ENCODE data around the gene SORCS3. TPM values are rescaled to one million over a fixed set of nuclear protein-coding genes. Genes with fewer than 3 reads are reported as not detected.
A peak's percentile ranks its signal among the peaks of the same experiment; 100 is the strongest.

SORCS3 gene
- total and polyA plus RNA-seq, 4 donors, result 0.29 TPM; not detected in 3

DNA sequence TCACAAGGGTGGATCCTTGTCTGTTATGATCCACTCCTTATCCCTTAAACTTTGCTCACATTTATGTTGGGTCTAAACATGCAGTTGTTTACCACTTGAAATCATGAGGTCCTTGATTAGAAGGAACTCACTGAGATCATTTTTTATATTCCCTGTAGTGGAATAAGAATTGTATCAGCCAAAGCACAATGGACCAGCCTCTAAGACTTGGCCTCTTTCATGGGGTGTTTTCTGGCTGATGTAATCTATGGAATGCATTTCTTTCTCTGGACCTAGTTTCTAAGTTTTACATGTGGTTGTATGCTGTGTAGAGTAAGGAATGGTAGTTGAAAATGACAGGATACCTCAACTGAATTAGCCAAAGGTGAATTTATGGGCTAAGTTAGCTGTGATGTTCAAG is 376.6 kb downstream of the SORCS3 start:
- H3K27me3 ChIP-seq (ENCODE audit: control insufficient read depth in 1 of 2, insufficient read depth in 2 of 2, low read length in 1 of 2), result no peaks in the 10 kb centered on the region
- no peak overlapping the region for H3K27ac ChIP-seq (ENCODE audit: low read depth in 1 of 2, low read length in 2 of 2)
- no peak for ATAC-seq (ENCODE audit: low FRiP score)
- H3K4me1 ChIP-seq (ENCODE audit: control insufficient read depth in 1 of 2, insufficient read depth in 2 of 2, low read length in 2 of 2), result no peaks in the 10 kb centered on the region
- no peaks in the 10 kb centered on the region for H3K9me3 ChIP-seq (ENCODE audit: control insufficient read depth, low read length)
- no peak overlapping the region for H3K4me3 ChIP-seq (ENCODE audit: low read length in 2 of 2)
- no peaks in the 10 kb centered on the region for H3K36me3 ChIP-seq (ENCODE audit: control insufficient read depth in 1 of 2, insufficient read depth in 2 of 2, low read length in 1 of 2)
- intact Hi-C loops (cut with DNase I), result no loop called here
- no peak for DNase-seq

DNA sequence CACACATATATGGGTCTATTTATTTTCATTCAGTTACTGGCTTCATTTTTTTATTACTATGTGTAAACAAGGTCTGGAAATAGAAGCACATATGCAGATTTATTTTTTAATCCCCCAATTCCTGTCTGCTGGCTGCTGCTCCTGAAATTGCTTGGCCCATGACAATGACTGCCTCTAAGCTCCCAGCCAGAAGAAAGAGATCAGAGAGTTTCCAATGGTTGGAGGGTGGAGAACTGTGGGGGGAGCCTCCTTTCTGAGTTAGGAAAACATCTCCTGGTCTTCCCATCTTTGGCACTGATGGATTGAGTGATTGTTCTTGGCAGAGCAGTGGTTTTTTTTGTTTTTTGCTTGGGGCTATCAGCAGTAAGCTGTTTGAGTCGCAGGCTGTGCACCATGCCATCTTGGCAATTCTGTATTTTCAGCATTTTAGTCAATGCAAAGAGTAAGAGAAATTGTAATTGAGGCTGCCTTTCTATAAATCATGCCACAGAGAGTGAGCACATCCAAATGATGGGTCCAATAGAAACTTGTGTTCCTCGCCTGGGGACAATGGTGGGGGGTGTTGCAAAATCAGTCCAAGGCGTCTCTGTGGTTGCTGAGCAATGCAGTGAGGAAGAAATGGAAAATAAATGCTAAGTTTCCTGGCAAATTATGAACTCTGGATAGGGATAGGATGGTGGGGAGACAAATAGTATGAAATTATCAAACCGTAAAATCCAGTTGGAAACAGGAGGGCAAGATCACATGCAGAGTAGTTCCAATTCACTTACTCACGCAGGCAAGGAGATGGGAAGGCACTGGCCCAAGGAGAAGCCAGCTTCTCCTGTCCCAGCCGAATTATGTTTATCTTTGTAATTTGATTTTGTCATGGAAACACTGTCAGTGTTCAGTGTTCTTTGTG is 382.4 kb downstream of the SORCS3 start:
- H3K27me3 ChIP-seq (ENCODE audit: control insufficient read depth in 1 of 2, insufficient read depth in 2 of 2, low read length in 1 of 2), result peaks cover 0 to 1% of the 10 kb centered on the region in 2 donors
- intact Hi-C loops (cut with DNase I), result no loop called here
- peak; percentile 59 for ATAC-seq (ENCODE audit: low FRiP score)

DNA sequence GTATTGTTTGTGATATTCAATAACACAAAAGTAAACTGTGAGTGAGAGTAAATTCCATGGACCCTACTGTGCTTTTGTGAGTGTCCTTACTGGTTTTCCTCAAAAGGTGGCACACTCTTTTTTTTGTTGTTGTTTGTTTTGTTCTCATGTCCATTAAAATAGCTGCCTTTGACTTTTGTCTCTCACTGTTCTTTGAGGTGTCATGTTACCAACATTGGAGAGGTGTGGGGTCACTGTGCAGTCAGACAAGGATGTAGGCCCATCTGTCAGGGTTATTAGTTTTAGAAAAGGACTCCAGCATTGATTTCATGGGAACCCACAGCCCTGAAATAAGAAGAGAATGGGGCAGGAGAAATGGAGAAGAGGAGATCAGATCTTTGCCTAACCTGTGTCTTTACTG is 383.1 kb downstream of the SORCS3 start:
- Histone ChIP-seq H3K27me3 (ENCODE audit: control insufficient read depth in 1 of 2, insufficient read depth in 2 of 2, low read length in 1 of 2) (peaks cover 0 to 1% of the 10 kb centered on the region in 2 donors), H3K36me3 (ENCODE audit: control insufficient read depth in 1 of 2, insufficient read depth in 2 of 2, low read length in 1 of 2) (no peaks in the 10 kb centered on the region), H3K4me1 (ENCODE audit: control insufficient read depth in 1 of 2, insufficient read depth in 2 of 2, low read length in 2 of 2) (no peaks in the 10 kb centered on the region), H3K4me3 (ENCODE audit: low read length in 2 of 2) (no peak overlapping the region), H3K27ac (ENCODE audit: low read depth in 1 of 2, low read length in 2 of 2) (no peak overlapping the region), H3K9me3 (ENCODE audit: control insufficient read depth, low read length) (no peaks in the 10 kb centered on the region)
- no peak for DNase-seq
- intact Hi-C loops (cut with DNase I), result no loop called here
- ATAC-seq (ENCODE audit: low FRiP score), result no peak

More for the DNA sequence above, 382.4 kb downstream of the SORCS3 start:
- no peaks in the 10 kb centered on the region for H3K4me1 ChIP-seq (ENCODE audit: control insufficient read depth in 1 of 2, insufficient read depth in 2 of 2, low read length in 2 of 2)
- WGBS, 2 donors, result 53 to 60% methylated on average over 6 of the region's 6 CpGs
- no peaks in the 10 kb centered on the region for H3K9me3 ChIP-seq (ENCODE audit: control insufficient read depth, low read length)
- no peak overlapping the region for H3K4me3 ChIP-seq (ENCODE audit: low read length in 2 of 2)
- DNase-seq, result no peak
- no peak overlapping the region for H3K27ac ChIP-seq (ENCODE audit: low read depth in 1 of 2, low read length in 2 of 2)
- no peaks in the 10 kb centered on the region for H3K36me3 ChIP-seq (ENCODE audit: control insufficient read depth in 1 of 2, insufficient read depth in 2 of 2, low read length in 1 of 2)

DNA sequence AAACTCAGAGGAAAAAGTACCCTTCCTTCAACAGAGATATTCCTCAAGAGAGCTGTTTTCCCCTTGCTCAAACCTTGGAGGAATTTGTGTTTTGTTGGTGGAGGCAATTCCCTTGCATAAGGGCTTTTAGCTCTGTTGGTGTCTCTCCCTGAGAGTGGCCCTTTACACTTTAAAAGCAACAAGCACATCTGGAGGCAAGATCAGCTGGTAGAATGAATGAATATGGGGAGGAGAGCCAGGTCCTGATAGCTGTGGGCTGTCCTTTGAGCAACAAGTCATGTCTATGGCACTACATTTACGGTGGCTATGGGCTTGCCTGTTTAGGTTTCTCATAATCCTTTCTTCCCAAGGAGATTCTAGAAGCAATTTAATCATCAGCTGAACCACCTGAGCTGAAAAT is 384.0 kb downstream of the SORCS3 start:
- H3K4me1 ChIP-seq (ENCODE audit: control insufficient read depth in 1 of 2, insufficient read depth in 2 of 2, low read length in 2 of 2), result no peaks in the 10 kb centered on the region
- no peak overlapping the region for H3K27ac ChIP-seq (ENCODE audit: low read depth in 1 of 2, low read length in 2 of 2)
- intact Hi-C loops (cut with DNase I), result no loop called here
- DNase-seq (no peak), ATAC-seq (ENCODE audit: low FRiP score) (no peak)
- no peaks in the 10 kb centered on the region for H3K36me3 ChIP-seq (ENCODE audit: control insufficient read depth in 1 of 2, insufficient read depth in 2 of 2, low read length in 1 of 2)
- peaks cover 0 to 1% of the 10 kb centered on the region in 2 donors for H3K27me3 ChIP-seq (ENCODE audit: control insufficient read depth in 1 of 2, insufficient read depth in 2 of 2, low read length in 1 of 2)
- no peak overlapping the region for H3K4me3 ChIP-seq (ENCODE audit: low read length in 2 of 2)
- H3K9me3 ChIP-seq (ENCODE audit: control insufficient read depth, low read length), result peaks cover under 1% of the 10 kb centered on the region
- WGBS, 2 donors, result 33 to 55% methylated on average over 1 of the region's 1 CpG

DNA sequence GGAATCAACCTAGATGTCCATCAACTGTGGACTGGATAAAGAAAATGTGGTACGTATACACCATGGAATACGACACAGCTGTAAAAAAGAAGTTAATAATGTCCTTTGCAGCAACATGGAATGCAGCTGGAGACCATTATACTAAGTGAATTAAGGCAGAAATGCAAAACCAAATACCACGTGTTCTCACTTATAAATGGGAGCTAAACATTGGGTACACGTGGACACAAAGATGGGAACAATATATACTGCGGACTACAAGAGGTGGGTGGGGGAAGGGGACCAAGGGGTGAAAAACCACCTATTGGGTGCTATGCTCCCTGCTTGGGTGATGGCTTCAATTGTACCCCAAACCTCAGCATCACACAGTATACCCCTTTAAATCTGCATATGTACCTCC is 385.5 kb downstream of the SORCS3 start:
- peaks cover 2% of the 10 kb centered on the region for H3K9me3 ChIP-seq (ENCODE audit: control insufficient read depth, low read length)
- no peak overlapping the region for H3K27ac ChIP-seq (ENCODE audit: low read depth in 1 of 2, low read length in 2 of 2)
- DNase-seq, result no peak
- no peak overlapping the region for H3K4me3 ChIP-seq (ENCODE audit: low read length in 2 of 2)
- peaks cover 0 to 1% of the 10 kb centered on the region in 2 donors for H3K27me3 ChIP-seq (ENCODE audit: control insufficient read depth in 1 of 2, insufficient read depth in 2 of 2, low read length in 1 of 2)
- 80 to 83% methylated on average over 5 of the region's 5 CpGs for WGBS, 2 donors
- intact Hi-C loops (cut with DNase I), result no loop called here
- no peak for ATAC-seq (ENCODE audit: low FRiP score)
- no peaks in the 10 kb centered on the region for H3K4me1 ChIP-seq (ENCODE audit: control insufficient read depth in 1 of 2, insufficient read depth in 2 of 2, low read length in 2 of 2)
- H3K36me3 ChIP-seq (ENCODE audit: control insufficient read depth in 1 of 2, insufficient read depth in 2 of 2, low read length in 1 of 2), result no peaks in the 10 kb centered on the region

DNA sequence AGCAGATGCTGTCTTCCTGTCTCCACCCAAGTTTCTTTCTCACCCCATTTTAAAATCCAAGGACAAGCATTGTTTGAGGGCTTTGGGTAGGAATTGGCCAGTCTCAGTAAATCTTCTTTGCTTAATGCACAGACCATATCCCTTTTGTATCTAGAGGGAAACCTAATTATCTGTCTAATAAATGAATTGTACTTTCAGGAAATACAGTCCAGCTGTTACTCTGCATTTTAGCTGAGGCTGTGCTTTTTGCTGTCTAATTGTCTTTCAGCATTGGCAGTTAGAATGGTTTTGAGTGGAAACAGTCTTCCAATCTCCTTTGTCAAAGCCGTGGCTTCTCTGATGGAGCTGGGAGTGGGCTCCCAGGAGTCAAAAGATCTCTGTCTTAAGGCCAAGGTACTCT is 388.2 kb downstream of the SORCS3 start:
- H3K36me3 ChIP-seq (ENCODE audit: control insufficient read depth in 1 of 2, insufficient read depth in 2 of 2, low read length in 1 of 2), result no peaks in the 10 kb centered on the region
- H3K27ac ChIP-seq (ENCODE audit: low read depth in 1 of 2, low read length in 2 of 2), result no peak overlapping the region
- no peak overlapping the region for H3K4me3 ChIP-seq (ENCODE audit: low read length in 2 of 2)
- intact Hi-C loops (cut with DNase I), result no loop called here
- no peak for DNase-seq
- H3K27me3 ChIP-seq (ENCODE audit: control insufficient read depth in 1 of 2, insufficient read depth in 2 of 2, low read length in 1 of 2), result no peaks in the 10 kb centered on the region
- H3K4me1 ChIP-seq (ENCODE audit: control insufficient read depth in 1 of 2, insufficient read depth in 2 of 2, low read length in 2 of 2), result no peaks in the 10 kb centered on the region
- ATAC-seq (ENCODE audit: low FRiP score), result no peak
- peaks cover 2% of the 10 kb centered on the region for H3K9me3 ChIP-seq (ENCODE audit: control insufficient read depth, low read length)
- 76% methylated on average over 1 of the region's 1 CpG for WGBS, 2 donors

DNA sequence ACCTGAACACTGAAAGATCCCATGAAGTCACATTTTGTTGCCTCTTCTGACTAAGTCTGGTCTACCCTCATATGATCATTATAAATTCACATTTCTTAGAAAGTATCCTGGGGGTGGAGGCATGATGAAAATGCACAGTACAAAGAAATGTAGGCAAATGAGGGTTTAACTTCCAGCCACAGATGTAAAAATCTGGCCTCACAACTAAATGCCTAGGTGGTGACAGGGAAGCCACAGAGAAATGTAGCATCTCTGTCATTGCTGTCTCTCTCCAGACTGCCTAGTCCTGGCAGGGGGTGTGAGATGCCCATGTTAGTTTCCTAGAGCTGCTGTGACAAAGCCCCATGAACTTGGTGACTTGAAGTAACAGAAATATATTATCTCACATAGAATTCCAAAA is 395.9 kb downstream of the SORCS3 start:
- no peaks in the 10 kb centered on the region for H3K4me1 ChIP-seq (ENCODE audit: control insufficient read depth in 1 of 2, insufficient read depth in 2 of 2, low read length in 2 of 2)
- H3K4me3 ChIP-seq (ENCODE audit: low read length in 2 of 2), result no peak overlapping the region
- no peaks in the 10 kb centered on the region for H3K36me3 ChIP-seq (ENCODE audit: control insufficient read depth in 1 of 2, insufficient read depth in 2 of 2, low read length in 1 of 2)
- peaks cover 1% of the 10 kb centered on the region for H3K9me3 ChIP-seq (ENCODE audit: control insufficient read depth, low read length)
- DNase-seq (no peak), ATAC-seq (ENCODE audit: low FRiP score) (no peak)
- H3K27ac ChIP-seq (ENCODE audit: low read depth in 1 of 2, low read length in 2 of 2), result no peak overlapping the region
- peaks cover 0 to 3% of the 10 kb centered on the region in 2 donors for H3K27me3 ChIP-seq (ENCODE audit: control insufficient read depth in 1 of 2, insufficient read depth in 2 of 2, low read length in 1 of 2)
- intact Hi-C loops (cut with DNase I), result no loop called here

DNA sequence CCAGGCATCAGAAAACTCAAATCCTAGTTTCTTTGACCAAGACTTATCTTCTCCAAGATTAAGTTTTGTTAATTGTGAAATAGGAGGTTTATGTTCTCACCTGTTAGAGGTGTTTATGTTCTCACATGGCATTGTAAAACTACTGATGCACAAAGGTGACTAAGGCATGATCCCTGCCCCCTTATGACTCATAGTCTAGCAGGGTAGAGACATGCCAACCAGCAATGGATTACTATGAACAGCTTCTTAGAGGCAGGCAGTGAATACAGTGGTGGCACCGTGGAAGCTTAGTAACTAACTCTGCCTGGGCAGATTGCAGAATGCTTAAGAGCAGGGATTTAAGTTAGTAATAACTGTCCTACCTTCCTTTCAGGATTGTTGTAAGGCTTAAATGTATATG is 400.9 kb downstream of the SORCS3 start:
- H3K4me1 ChIP-seq (ENCODE audit: control insufficient read depth in 1 of 2, insufficient read depth in 2 of 2, low read length in 2 of 2), result no peaks in the 10 kb centered on the region
- no peaks in the 10 kb centered on the region for H3K9me3 ChIP-seq (ENCODE audit: control insufficient read depth, low read length)
- 86 to 90% methylated on average over 1 of the region's 1 CpG for WGBS, 2 donors
- intact Hi-C loops (cut with DNase I), result no loop called here
- no peaks in the 10 kb centered on the region for H3K36me3 ChIP-seq (ENCODE audit: control insufficient read depth in 1 of 2, insufficient read depth in 2 of 2, low read length in 1 of 2)
- ATAC-seq (ENCODE audit: low FRiP score), result no peak
- no peak for DNase-seq
- H3K27ac ChIP-seq (ENCODE audit: low read depth in 1 of 2, low read length in 2 of 2), result no peak overlapping the region
- H3K27me3 ChIP-seq (ENCODE audit: control insufficient read depth in 1 of 2, insufficient read depth in 2 of 2, low read length in 1 of 2), result peaks cover 0 to 3% of the 10 kb centered on the region in 2 donors
- no peak overlapping the region for H3K4me3 ChIP-seq (ENCODE audit: low read length in 2 of 2)

DNA sequence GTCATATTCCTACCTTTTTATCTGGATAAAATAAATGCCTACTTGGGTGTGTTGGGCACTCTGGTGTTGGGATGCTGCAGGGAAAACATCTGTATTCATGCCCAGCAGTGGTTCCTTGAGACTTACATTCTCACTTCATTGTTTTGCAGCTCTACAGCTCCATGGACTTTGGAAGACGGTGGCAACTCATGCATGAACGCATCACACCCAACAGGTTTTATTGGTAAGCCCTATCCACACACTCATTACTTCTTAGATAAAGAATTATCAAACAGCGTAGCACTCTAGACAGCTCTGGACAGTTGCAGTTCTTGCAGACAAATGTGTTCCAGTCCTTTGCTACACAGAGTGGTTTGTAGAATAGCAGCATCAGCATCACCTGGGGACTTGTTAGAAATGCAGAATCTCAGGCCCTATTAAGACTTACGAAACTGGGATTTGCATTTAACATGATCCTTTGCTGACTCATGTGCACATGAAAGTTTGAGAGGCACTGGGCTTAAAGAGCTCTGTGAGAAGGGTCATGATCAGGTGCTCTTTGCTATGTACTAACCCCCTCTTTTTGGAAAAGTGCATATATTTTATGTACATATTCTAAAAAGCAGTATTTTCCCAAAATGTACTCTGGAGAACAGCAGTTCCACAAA is 401.9 kb downstream of the SORCS3 start:
- H3K27ac ChIP-seq (ENCODE audit: low read depth in 1 of 2, low read length in 2 of 2), result no peak overlapping the region
- ATAC-seq (ENCODE audit: low FRiP score), result no peak
- peaks cover 3% of the 10 kb centered on the region for H3K9me3 ChIP-seq (ENCODE audit: control insufficient read depth, low read length)
- WGBS, 2 donors, result 84 to 85% methylated on average over 4 of the region's 4 CpGs
- DNase-seq, result no peak
- intact Hi-C loops (cut with DNase I), result no loop called here
- no peak overlapping the region for H3K4me3 ChIP-seq (ENCODE audit: low read length in 2 of 2)
- no peaks in the 10 kb centered on the region for H3K36me3 ChIP-seq (ENCODE audit: control insufficient read depth in 1 of 2, insufficient read depth in 2 of 2, low read length in 1 of 2)
- no peaks in the 10 kb centered on the region for H3K4me1 ChIP-seq (ENCODE audit: control insufficient read depth in 1 of 2, insufficient read depth in 2 of 2, low read length in 2 of 2)
- peaks cover 0 to 4% of the 10 kb centered on the region in 2 donors for H3K27me3 ChIP-seq (ENCODE audit: control insufficient read depth in 1 of 2, insufficient read depth in 2 of 2, low read length in 1 of 2)

Measured in aorta (tissue), 5 donors.